ENCODE results near the gene TFDP3. TPM values are rescaled to one million over a fixed set of nuclear protein-coding genes. Genes with fewer than 3 reads are reported as not detected.

TFDP3 gene
- polyA plus RNA-seq, 4 donors = not detected

GRCh38 chrX:133188631-133189030, 29.5 kb downstream of the TFDP3 start:
- DNase-seq (ENCODE audit: low read depth in 4 of 4, low spot score in 3 of 4) = no peak

GRCh38 chrX:133185938-133186337, 32.2 kb downstream of the TFDP3 start:
- DNase-seq (ENCODE audit: low read depth in 4 of 4, low spot score in 3 of 4) = no peak

GRCh38 chrX:133185119-133185518, 33.0 kb downstream of the TFDP3 start:
- DNase-seq (ENCODE audit: low read depth in 4 of 4, low spot score in 3 of 4) = no peak

- DNase-seq (ENCODE audit: low read depth in 4 of 4, low spot score in 3 of 4) = no peak
Observed at GRCh38 chrX:133183806-133184205, 34.3 kb downstream of the TFDP3 start.

- no peak for DNase-seq (ENCODE audit: low read depth in 4 of 4, low spot score in 3 of 4)
Observed at GRCh38 chrX:133179500-133179899, 38.7 kb downstream of the TFDP3 start.

GRCh38 chrX:133177202-133177601, 41.0 kb downstream of the TFDP3 start:
- no peak for DNase-seq (ENCODE audit: low read depth in 4 of 4, low spot score in 3 of 4)

GRCh38 chrX:133175605-133176004, 42.5 kb downstream of the TFDP3 start:
- no peak for DNase-seq (ENCODE audit: low read depth in 4 of 4, low spot score in 3 of 4)

GRCh38 chrX:133175162-133175561, 43.0 kb downstream of the TFDP3 start:
- DNase-seq (ENCODE audit: low read depth in 4 of 4, low spot score in 3 of 4) = no peak

- DNase-seq (ENCODE audit: low read depth in 4 of 4, low spot score in 3 of 4) = no peak
Observed at GRCh38 chrX:133171962-133172708, 46.0 kb downstream of the TFDP3 start.

Other genes with a start within 250 kb of the TFDP3 start
- not detected for gene USP26, start 121.2 kb downstream of the TFDP3 start, polyA plus RNA-seq (ENCODE audit: insufficient read length in 4 of 4)
- gene GPC4, start 197.1 kb upstream of the TFDP3 start, polyA plus RNA-seq (ENCODE audit: insufficient read length in 4 of 4) = 10 to 100 TPM; 18.5 to 33.4 (median 24.6) TPM

All from left renal pelvis (tissue), 4 donors.